Measurements from ENCODE around the gene DSC1. TPM values are rescaled to one million over a fixed set of nuclear protein-coding genes. Genes with fewer than 3 reads are reported as not detected.

The DSC1 gene
- total and polyA plus RNA-seq, 4 donors = 0.09 TPM; not detected in 3

GRCh38 chr18:31161757-31162418 is 768 bp downstream of the DSC1 start:
- 81 to 87% methylated on average over 2 of the region's 2 CpGs for WGBS, 2 donors
- no peak for TF ChIP-seq CTCF (IDR thresholded peaks at IDR 0.05; ENCODE audit: control extremely low read depth, extremely low read depth)
- no peak overlapping the region for H3K27ac ChIP-seq (ENCODE audit: low read depth in 1 of 2, low read length in 1 of 2)
- DNase-seq (no peak), ATAC-seq (ENCODE audit: insufficient read depth, low FRiP score) (no peak)
- no peaks in the 10 kb centered on the region for H3K9me3 ChIP-seq (ENCODE audit: control insufficient read depth in 4 of 4, insufficient read depth in 3 of 4, low read length in 3 of 4)
- H3K4me1 ChIP-seq (ENCODE audit: control insufficient read depth in 5 of 5, insufficient read depth in 5 of 5, low read length in 5 of 5) = no peaks in the 10 kb centered on the region
- H3K36me3 ChIP-seq (ENCODE audit: control insufficient read depth in 4 of 4, insufficient read depth in 4 of 4, low read length in 4 of 4) = no peaks in the 10 kb centered on the region
- H3K9ac ChIP-seq (ENCODE audit: insufficient read depth in 1 of 2, low read length in 2 of 2) = no peak overlapping the region
- no peak overlapping the region for H3K4me3 ChIP-seq
- H3K27me3 ChIP-seq (ENCODE audit: control insufficient read depth in 3 of 3, insufficient read depth in 3 of 3, low read length in 2 of 3) = no peaks in the 10 kb centered on the region

DNA sequence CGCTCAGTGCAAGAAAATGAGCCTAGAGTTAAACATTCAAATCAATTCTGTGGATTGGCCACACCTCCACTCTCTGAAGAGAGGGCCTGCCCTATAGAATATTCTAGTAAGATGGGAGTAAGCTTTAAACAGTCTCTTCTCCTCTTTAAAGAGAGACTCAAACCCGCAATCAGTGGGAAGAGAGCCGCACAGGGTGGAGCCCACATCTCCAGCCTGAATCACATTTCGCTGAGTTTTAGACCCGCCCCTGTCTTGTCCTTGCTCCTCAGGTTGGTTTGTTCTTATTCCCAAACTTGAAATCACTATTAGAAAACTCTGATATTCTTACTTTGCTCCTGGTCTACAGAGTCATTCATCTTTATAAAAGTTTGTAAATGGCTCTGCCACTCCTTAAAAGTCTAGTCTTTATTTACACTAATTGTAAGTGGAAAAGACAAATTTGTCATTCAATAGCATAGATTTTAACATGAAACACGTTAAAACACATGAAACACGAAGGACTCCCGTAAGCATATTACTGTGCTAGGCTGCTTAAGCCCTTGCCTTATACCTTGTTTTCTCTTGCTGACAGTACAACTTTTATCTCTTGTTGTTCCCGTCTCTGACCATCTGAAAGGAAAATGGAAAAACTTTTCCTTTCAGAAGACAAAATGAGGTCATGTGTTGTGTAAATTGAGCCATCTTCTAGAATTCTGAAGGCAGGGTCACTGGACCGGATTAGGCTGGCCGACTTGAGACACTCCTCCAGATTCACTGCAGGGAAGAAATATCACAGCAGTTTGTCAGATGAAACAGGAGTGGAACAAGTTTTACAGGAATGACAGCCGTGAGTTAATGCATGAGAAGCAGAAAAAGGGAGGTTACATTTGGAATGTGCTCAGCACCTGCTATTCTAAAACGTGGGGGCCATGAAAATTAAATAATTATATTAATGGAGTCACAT is 5.6 kb downstream of the DSC1 start:
- no peak overlapping the region for H3K9ac ChIP-seq (ENCODE audit: insufficient read depth in 1 of 2, low read length in 2 of 2)
- ATAC-seq (ENCODE audit: insufficient read depth, low FRiP score) (no peak), DNase-seq (peak in 1 of 3 donors; percentile 30)
- H3K9me3 ChIP-seq (ENCODE audit: control insufficient read depth in 4 of 4, insufficient read depth in 3 of 4, low read length in 3 of 4) = no peaks in the 10 kb centered on the region
- no peaks in the 10 kb centered on the region for H3K4me1 ChIP-seq (ENCODE audit: control insufficient read depth in 5 of 5, insufficient read depth in 5 of 5, low read length in 5 of 5)
- no peak overlapping the region for H3K4me3 ChIP-seq
- H3K36me3 ChIP-seq (ENCODE audit: control insufficient read depth in 4 of 4, insufficient read depth in 4 of 4, low read length in 4 of 4) = no peaks in the 10 kb centered on the region
- no peak for TF ChIP-seq CTCF (IDR thresholded peaks at IDR 0.05; ENCODE audit: control extremely low read depth, extremely low read depth)
- WGBS, 2 donors = 80 to 89% methylated on average over 13 of the region's 13 CpGs
- H3K27me3 ChIP-seq (ENCODE audit: control insufficient read depth in 3 of 3, insufficient read depth in 3 of 3, low read length in 2 of 3) = no peaks in the 10 kb centered on the region
- no peak overlapping the region for H3K27ac ChIP-seq (ENCODE audit: low read depth in 1 of 2, low read length in 1 of 2)

GRCh38 chr18:31155498-31155897 is 7.2 kb downstream of the DSC1 start:
- Histone ChIP-seq H3K4me3 (no peak overlapping the region), H3K27me3 (ENCODE audit: control insufficient read depth in 3 of 3, insufficient read depth in 3 of 3, low read length in 2 of 3) (no peaks in the 10 kb centered on the region), H3K27ac (ENCODE audit: low read depth in 1 of 2, low read length in 1 of 2) (no peak overlapping the region), H3K36me3 (ENCODE audit: control insufficient read depth in 4 of 4, insufficient read depth in 4 of 4, low read length in 4 of 4) (no peaks in the 10 kb centered on the region), H3K4me1 (ENCODE audit: control insufficient read depth in 5 of 5, insufficient read depth in 5 of 5, low read length in 5 of 5) (no peaks in the 10 kb centered on the region), H3K9ac (ENCODE audit: insufficient read depth in 1 of 2, low read length in 2 of 2) (no peak overlapping the region), H3K9me3 (ENCODE audit: control insufficient read depth in 4 of 4, insufficient read depth in 3 of 4, low read length in 3 of 4) (no peaks in the 10 kb centered on the region)
- peak in 1 of 3 donors; percentile 4 for DNase-seq
- ATAC-seq (ENCODE audit: insufficient read depth, low FRiP score) = no peak
- no peak for TF ChIP-seq CTCF (IDR thresholded peaks at IDR 0.05; ENCODE audit: control extremely low read depth, extremely low read depth)
- WGBS, 2 donors = 84 to 93% methylated on average over 4 of the region's 4 CpGs

Measured in lung (tissue), 12 donors.